Myocyte (in vitro differentiated cells): ENCODE data around the gene SPATA6L. TPM values are rescaled to one million over a fixed set of nuclear protein-coding genes. Genes with fewer than 3 reads are reported as not detected.

Experiments
- DNase-seq: peaks from one replicate; pipeline ENCODE4 v3.0.0-alpha.2; 2012; ENCODE audit warnings: low read depth
- total RNA-seq: library from RNA; depleted of rRNA; stranded (reverse); fragments of >200 nt; gene quantifications from 2 replicates; pipeline ENCODE4 v1.2.3, GENCODE V29; 2014

SPATA6L gene
- total RNA-seq, 1 donor from 2014 or later: 0.16 TPM

DNA sequence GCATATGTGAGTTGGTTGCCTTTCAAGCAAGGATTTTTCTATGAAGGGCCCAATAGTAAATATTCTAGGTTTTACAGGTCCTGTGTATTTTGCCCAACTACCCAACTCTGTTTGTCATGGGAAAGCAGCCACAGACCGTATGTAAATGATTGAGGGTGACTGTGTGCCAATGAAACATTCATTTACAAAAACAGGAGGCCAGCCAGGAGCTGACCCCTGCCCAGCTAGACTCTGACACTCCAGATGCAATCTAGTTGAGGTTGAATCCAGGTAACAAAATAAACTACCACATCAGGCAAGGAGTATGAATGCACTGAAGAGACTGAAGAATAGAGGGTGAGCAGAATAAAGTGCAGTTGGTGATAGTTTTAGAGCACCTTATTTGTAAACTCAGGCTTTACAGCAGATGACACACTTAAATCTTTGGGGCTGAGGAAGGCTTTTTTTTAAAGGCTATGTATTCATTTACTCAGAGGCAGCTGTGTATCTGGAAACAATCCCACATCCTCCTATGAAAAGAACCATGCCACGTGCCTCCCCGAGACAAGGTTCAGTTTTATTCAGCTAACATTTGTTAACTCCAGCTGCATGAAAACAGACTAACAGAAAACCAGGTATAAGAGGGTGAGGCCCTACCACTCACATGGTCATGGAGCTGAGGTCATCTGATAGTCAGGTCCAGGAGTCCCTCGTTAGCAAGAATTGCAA lies 115.3 kb downstream of the SPATA6L start:
- DNase-seq: peak; percentile 24

DNA sequence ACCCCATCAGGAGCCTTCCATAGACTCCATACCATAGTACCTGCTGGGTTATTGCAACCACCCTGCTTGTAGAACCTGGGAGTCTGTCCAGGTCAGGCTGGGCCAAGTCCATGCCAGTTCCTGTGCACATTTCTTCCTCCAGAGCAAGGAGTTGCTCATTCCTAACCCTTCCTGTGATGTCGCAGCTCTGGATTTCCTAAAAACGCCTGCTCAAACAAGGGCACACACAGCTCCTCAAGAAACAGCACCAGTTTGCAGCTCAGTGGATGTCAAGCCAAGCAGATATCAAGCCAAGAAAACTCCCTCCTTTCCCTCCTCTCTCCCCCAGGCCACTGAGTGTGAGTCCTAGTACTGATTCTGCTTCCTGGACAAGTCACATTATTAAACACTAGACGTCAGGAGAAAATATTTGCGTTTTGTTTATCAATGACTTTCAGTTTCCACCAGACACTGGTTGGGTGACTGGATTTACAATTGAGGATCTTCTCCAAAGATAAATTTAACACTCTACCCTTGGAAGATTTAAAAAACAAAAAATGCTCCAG lies 116.5 kb downstream of the SPATA6L start:
- DNase-seq: no peak

DNA sequence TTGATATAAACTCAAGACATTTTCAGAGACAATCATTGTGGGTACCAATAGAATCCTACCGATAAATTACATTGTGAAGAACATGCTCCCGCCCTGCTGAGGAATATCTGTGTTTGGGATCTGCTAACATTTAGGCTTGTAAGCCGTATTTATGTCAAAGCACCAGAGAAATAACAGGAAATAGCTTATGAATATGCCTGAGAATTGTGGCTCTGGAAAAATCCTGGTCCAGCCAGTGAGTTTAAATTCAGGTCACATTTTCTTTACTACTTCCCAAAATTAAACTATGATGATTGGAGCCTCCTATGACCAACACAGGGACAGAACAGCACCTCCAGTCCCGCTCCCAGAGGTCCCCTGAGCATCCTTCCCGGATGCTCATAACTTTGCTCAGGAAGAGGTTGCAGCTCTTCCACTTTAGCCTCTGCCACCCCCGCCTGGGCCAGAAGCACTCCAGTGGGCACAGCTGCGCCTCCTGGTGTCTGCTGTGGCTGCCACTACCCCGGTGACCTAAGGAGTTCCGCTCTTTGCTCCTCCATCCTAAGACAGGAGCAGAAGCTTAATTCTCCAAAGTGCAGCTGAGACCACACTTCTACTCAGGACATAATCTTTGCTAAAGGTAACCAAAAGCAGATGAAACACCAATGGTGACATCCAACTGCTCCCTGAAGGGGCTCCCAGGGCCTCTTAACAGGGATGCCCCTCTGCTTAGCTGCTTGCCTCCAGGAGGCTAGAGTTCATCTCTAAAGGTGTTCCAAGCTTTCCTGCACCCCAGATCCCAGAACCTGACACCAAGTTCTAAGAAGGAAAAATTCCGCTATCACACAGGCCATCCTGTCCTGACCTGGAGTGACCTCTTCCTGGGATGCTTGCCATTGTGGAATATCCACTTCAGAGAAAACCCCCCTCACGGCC lies 117.2 kb downstream of the SPATA6L start:
- DNase-seq: peak; percentile 6

Other genes starting within 250 kb of the SPATA6L start
- gene SLC1A1, start 176.0 kb downstream of the SPATA6L start, total RNA-seq: 0.57 and 1.1 TPM in 2 replicates
- 3.8 and 4.3 TPM in 2 replicates for gene PLPP6, start 4.2 kb downstream of the SPATA6L start, total RNA-seq
- gene CDC37L1, start 13.1 kb upstream of the SPATA6L start, total RNA-seq: 66.1 and 78.6 TPM in 2 replicates
- gene AK3, start 74.7 kb upstream of the SPATA6L start, total RNA-seq: 116 and 134 TPM in 2 replicates
- gene RCL1, start 126.5 kb upstream of the SPATA6L start, total RNA-seq: 11.7 and 12.1 TPM in 2 replicates